Osteocyte (in vitro differentiated cells): ENCODE measurements around the gene CCDC197. TPM values are rescaled to one million over a fixed set of nuclear protein-coding genes. Genes with fewer than 3 reads are reported as not detected.

Experiments used
- DNase-seq: peaks from one replicate; pipeline ENCODE4 v3.0.0; 2021; ENCODE audit warnings: mixed read lengths; ENCODE audit not compliant: unreplicated experiment; ENCODE audit errors: extremely low spot score
- H3K27ac Mint-ChIP-seq: one replicate; pipeline ENCODE4 v1.8.0; 2021; ENCODE audit warnings: mild to moderate bottlenecking, mixed read lengths; ENCODE audit not compliant: unreplicated experiment
- H3K27me3 Mint-ChIP-seq: one replicate; pipeline ENCODE4 v1.8.0; 2021; ENCODE audit warnings: mixed read lengths; ENCODE audit not compliant: unreplicated experiment
- H3K36me3 Mint-ChIP-seq: one replicate; pipeline ENCODE4 v1.8.0; 2021; ENCODE audit warnings: mixed read lengths; ENCODE audit not compliant: unreplicated experiment
- H3K4me1 Mint-ChIP-seq: one replicate; pipeline ENCODE4 v1.8.0; 2021; ENCODE audit warnings: mixed read lengths; ENCODE audit not compliant: unreplicated experiment
- H3K4me3 Mint-ChIP-seq: one replicate; pipeline ENCODE4 v1.8.0; 2021; ENCODE audit warnings: mild to moderate bottlenecking, moderate library complexity, mixed read lengths; ENCODE audit not compliant: unreplicated experiment
- H3K9me3 Mint-ChIP-seq: one replicate; pipeline ENCODE4 v1.8.0; 2021; ENCODE audit warnings: mixed read lengths; ENCODE audit not compliant: unreplicated experiment
- CTCF ChIP-seq: fragments of 200-600 bp; sonication (generic); IDR thresholded peaks from 2 replicates; pipeline ENCODE4 v1.5.0; 2021; ENCODE audit warnings: antibody characterized with exemption, mild to moderate bottlenecking, moderate library complexity
- total RNA-seq: library from RNA; stranded (reverse); gene quantifications from 2 replicates; pipeline ENCODE4 v1.2.1, GENCODE V29; 2021

CCDC197 gene
- total RNA-seq, 1 donor from 2014 or later, result not detected

DNA sequence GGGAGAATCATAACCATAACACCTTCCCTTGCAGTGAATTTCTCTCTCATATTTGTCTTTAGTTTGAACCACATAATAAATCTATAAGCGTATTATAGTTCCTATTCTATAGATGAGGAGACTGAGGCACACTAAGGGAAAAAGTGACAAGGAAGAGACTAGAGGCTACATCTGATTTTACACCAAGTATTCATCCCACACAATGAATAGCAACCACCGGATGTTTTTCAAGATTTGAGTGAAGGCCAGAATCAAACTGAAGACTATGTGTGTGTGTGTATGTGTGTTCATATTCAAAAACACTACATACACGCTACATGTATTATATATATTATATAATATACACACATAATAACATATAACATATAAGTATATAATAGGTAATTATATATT is 25.5 kb upstream of the CCDC197 start:
- no peak for TF ChIP-seq CTCF
- H3K9me3 Mint-ChIP-seq, result no peaks in the 10 kb centered on the region
- no peak overlapping the region for H3K27ac Mint-ChIP-seq
- peaks cover 26% of the 10 kb centered on the region for H3K27me3 Mint-ChIP-seq
- peaks cover 2% of the 10 kb centered on the region for H3K4me1 Mint-ChIP-seq
- H3K36me3 Mint-ChIP-seq, result no peaks in the 10 kb centered on the region
- no peak overlapping the region for H3K4me3 Mint-ChIP-seq
- DNase-seq, result no peak

DNA sequence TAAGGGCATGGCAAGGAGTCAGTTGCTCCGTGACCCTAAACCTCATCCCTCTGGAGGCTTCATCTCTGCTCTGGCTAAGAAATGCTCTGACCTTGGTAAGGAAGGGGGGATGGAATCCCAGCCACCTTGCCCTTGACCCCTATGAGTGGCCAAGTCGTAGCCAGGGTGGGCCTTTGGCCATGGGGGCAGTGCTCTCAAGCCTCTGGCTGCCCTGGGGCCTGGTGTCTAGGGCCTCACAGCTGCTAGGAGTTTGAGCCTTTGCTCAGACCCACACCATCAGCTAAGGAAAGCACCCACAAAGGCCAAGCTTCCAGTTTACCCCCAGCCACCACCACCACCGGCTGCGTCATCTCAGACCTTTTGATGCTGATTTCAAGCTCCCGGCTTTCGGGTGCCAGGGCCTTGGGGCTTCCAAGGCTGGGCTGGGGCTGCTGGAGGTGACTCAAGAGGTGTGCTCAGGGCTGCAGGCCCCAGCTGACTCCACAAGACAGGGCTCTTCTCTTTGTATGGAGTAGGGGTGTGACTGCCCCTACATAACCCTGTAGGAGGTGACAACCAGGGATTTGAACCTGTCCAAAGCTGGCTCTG is 24.4 kb upstream of the CCDC197 start:
- Mint-ChIP-seq H3K27me3 (peaks cover 37% of the 10 kb centered on the region), H3K4me3 (no peak overlapping the region), H3K9me3 (no peaks in the 10 kb centered on the region), H3K36me3 (no peaks in the 10 kb centered on the region), H3K27ac (no peak overlapping the region), H3K4me1 (peaks cover 2% of the 10 kb centered on the region)
- no peak for DNase-seq
- no peak for TF ChIP-seq CTCF

DNA sequence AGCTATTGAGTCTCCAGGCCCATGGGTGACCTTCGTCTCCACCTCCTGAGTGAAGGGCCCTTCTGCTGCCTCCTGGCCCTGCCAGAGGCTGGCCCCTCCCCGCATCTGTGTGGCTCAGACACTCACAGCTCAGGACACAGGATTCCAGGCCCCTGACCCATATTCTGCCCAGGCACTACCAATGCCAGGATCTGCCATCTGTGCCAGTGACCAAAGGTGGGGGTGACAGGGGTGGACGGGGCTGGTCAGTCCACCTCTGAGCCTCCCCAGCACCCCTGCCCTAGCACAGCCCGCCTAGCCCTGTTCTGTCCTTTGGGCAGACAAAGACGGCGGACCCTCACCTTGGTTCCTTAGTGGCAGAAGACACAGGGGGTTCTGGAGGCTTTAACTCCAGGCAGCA is 23.5 kb upstream of the CCDC197 start:
- peaks cover 41% of the 10 kb centered on the region for H3K27me3 Mint-ChIP-seq
- no peaks in the 10 kb centered on the region for H3K9me3 Mint-ChIP-seq
- no peaks in the 10 kb centered on the region for H3K36me3 Mint-ChIP-seq
- no peak for TF ChIP-seq CTCF
- peaks cover 2% of the 10 kb centered on the region for H3K4me1 Mint-ChIP-seq
- no peak overlapping the region for H3K4me3 Mint-ChIP-seq
- DNase-seq, result no peak
- no peak overlapping the region for H3K27ac Mint-ChIP-seq

- DNase-seq, result no peak
- no peaks in the 10 kb centered on the region for H3K4me1 Mint-ChIP-seq
- no peaks in the 10 kb centered on the region for H3K9me3 Mint-ChIP-seq
- H3K27ac Mint-ChIP-seq, result no peak overlapping the region
- no peak overlapping the region for H3K4me3 Mint-ChIP-seq
- no peaks in the 10 kb centered on the region for H3K36me3 Mint-ChIP-seq
- no peak for TF ChIP-seq CTCF
- peaks cover 43% of the 10 kb centered on the region for H3K27me3 Mint-ChIP-seq
Measured at GRCh38 chr14:93974299-93974698, 22.8 kb upstream of the CCDC197 start.

DNA sequence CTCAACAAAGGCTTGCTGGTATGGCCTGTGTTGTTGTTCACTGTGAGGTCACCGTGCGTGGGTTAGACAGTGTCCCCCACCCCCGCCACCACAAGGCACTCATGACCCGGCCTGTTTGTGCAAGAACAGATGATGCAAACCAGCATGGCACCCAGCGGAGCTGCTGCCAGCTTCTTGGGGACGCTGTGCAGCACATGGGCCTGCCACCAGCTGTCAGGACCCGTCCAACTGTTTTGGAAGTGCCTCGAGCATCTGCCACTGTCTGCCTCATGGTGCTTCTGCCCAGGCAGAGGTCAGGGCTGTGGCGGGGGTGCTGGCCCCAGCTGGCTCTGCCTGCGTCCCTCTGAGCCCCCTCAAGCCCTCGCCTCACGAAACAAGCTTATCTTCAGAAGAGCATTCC is 22.3 kb upstream of the CCDC197 start:
- H3K27ac Mint-ChIP-seq, result no peak overlapping the region
- no peaks in the 10 kb centered on the region for H3K36me3 Mint-ChIP-seq
- H3K4me3 Mint-ChIP-seq, result no peak overlapping the region
- no peak for TF ChIP-seq CTCF
- DNase-seq, result no peak
- no peaks in the 10 kb centered on the region for H3K4me1 Mint-ChIP-seq
- H3K27me3 Mint-ChIP-seq, result peaks cover 43% of the 10 kb centered on the region
- no peaks in the 10 kb centered on the region for H3K9me3 Mint-ChIP-seq
